Superior temporal gyrus (tissue), 1 donor: ENCODE measurements around the gene TNFSF13B.
"Not testable (repeated sequence)": the region's sequence is repeated elsewhere in the genome, so short reads cannot be mapped to it uniquely, and the experiment has no call there.

Source experiments
- DNase-seq: peaks from one replicate; pipeline ENCODE4 v3.0.0-alpha.2; 2016; ENCODE audit errors: extremely low spot score

The TNFSF13B gene

GRCh38 chr13:108281901-108282300 is 12.4 kb downstream of the TNFSF13B start:
- DNase-seq, result no peak

GRCh38 chr13:108283110-108283509 is 13.6 kb downstream of the TNFSF13B start:
- DNase-seq, result no peak

- no peak for DNase-seq
These were observed 19.2 kb downstream of the TNFSF13B start for GRCh38 chr13:108288741-108289140.

- peak; percentile 24 for DNase-seq
These were observed 20.3 kb downstream of the TNFSF13B start for GRCh38 chr13:108289819-108290218.

- DNase-seq, result no peak
These were observed 27.6 kb downstream of the TNFSF13B start for GRCh38 chr13:108297114-108297513.

GRCh38 chr13:108302279-108302678 is 32.8 kb downstream of the TNFSF13B start:
- no peak for DNase-seq

GRCh38 chr13:108304170-108305016 is 34.9 kb downstream of the TNFSF13B start:
- no peak for DNase-seq

- no peak for DNase-seq
These were observed 36.1 kb downstream of the TNFSF13B start for GRCh38 chr13:108305655-108306054.

- DNase-seq, result peak; percentile 46
These were observed 37.3 kb downstream of the TNFSF13B start for GRCh38 chr13:108306860-108307259.

- not testable (repeated sequence) for DNase-seq
These were observed 42.1 kb downstream of the TNFSF13B start for GRCh38 chr13:108311596-108311995.

- DNase-seq, result no peak
These were observed 43.9 kb downstream of the TNFSF13B start for GRCh38 chr13:108313382-108313781.

GRCh38 chr13:108315273-108315672 is 45.8 kb downstream of the TNFSF13B start:
- no peak for DNase-seq

- no peak for DNase-seq
These were observed 46.5 kb downstream of the TNFSF13B start for GRCh38 chr13:108315991-108316390.

GRCh38 chr13:108316413-108316812 is 46.9 kb downstream of the TNFSF13B start:
- DNase-seq, result no peak

- DNase-seq, result peak; percentile 82
These were observed 52.8 kb downstream of the TNFSF13B start for GRCh38 chr13:108322206-108322824.

GRCh38 chr13:108323031-108323430 is 53.5 kb downstream of the TNFSF13B start:
- DNase-seq, result no peak

GRCh38 chr13:108325863-108326262 is 56.3 kb downstream of the TNFSF13B start:
- DNase-seq, result no peak

GRCh38 chr13:108326309-108326708 is 56.8 kb downstream of the TNFSF13B start:
- no peak for DNase-seq

GRCh38 chr13:108328848-108329247 is 59.3 kb downstream of the TNFSF13B start:
- no peak for DNase-seq

GRCh38 chr13:108332791-108333190 is 63.3 kb downstream of the TNFSF13B start:
- DNase-seq, result no peak

- peak; percentile 75 for DNase-seq
These were observed 73.1 kb downstream of the TNFSF13B start for GRCh38 chr13:108342369-108343289.

- no peak for DNase-seq
These were observed 75.5 kb downstream of the TNFSF13B start for GRCh38 chr13:108345016-108345415.
